SW480 (cell line): Measurements from ENCODE around the gene LDLRAD1.
"Not testable (repeated sequence)": the region's sequence is repeated elsewhere in the genome, so short reads cannot be mapped to it uniquely, and the experiment has no call there.

Experiments used
- DNase-seq: peaks from one replicate; pipeline ENCODE4 v3.0.0-alpha.2; 2016; ENCODE audit warnings: low spot score

Gene LDLRAD1

DNA sequence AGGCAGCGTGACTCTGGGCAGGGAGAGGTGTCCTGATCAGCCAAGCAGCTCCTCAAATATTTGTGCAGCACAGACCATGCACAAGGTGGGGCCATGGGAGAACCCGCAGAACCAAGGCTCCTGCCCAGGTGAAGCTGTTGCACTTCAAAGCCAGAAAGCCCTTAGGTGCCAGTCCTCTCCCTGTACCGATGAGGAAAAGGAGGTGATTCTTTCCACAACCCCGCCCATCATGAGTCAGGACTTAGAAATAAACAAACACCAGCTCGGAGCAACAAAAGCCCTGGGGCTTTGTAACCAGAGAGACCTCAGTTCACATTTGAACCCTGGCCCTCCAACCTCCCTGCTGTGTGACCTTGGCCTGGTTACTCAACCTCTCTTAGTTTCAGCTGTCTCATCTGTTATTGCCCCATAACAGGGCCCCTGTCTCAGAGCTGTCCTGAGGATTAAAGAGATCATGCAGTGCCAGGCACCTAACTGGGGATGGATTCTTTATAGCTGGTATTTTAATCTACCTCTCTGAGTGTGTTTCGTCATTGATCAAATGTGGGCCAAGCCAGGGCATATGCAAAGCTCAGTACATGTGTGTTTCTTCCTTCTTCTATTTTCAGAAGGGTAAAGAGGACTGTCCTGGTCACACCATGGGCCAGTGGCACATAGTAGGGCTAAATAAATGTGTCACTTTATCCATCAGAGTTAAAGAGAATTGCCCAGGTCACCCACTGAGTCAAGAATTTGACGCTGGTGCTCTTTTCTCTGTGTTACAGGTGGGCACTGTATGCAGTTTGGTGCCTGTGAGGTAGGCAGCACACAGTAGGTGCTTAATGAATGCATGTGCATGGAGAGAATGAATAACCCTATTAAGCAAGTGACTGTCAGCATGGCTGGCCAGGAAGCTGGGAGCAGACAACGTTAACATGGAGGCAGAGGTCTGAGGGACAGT is 1.4 kb downstream of the LDLRAD1 start:
- DNase-seq: peak; percentile 91

DNA sequence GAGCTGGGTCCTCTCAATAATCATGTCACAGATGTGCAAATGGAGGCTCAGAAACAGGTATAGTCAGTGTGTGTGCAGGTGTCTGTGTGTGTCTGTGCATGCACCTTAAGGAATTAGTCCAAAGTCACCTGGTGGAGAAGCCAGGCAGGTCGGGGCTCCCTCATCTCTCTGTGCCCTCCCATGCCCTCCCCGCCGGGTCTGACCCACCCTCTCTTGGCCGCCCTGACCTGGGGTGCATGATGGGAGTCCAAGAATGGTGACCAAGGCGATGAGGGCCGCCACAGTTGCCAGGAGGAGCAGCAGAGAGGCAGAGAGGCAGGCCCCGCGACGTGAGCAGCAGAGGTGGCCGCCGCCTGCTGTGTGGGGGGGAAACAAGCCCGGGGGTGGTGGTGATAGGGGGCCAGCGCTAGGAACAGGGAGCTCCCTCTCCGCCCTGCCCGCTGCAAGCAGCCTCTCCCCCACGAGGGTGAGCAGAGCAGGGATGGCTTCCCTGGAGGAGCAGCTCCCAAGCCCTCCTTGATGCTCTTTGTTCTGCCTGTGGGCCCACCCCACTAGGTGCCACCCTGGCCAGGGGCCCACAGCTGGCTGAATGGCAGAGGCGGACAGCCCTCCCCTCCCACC is 3.9 kb downstream of the LDLRAD1 start:
- no peak for DNase-seq

DNA sequence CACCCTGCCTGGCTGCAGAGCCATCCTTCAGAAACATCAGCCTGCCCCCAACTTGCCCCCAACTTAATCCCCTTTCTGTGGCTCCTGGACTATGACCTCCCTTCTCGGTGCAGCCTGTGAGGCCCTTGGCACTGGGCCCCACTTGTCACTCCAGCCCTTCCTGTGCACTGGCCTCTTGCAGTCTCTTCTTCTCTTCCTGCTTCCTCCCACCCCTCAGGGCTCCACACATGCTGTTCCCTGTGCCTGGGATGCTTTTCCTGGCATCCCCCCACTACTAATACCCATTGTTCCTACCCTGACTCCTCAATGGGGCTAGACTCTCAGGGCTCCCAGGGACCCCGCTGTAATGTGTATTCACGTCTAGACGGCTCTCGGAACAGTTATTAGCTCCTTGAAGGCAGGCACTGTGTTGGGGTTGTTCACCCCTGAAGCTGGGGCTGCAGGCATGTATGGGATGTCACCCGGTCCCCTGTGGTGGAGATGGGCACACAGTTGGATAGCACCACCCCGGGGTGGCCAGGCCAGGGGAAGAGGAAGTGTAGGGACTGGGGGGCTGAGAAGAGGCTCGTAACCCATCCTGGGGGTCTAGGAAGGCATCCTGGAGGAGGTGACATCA is 4.5 kb downstream of the LDLRAD1 start:
- DNase-seq: no peak

DNA sequence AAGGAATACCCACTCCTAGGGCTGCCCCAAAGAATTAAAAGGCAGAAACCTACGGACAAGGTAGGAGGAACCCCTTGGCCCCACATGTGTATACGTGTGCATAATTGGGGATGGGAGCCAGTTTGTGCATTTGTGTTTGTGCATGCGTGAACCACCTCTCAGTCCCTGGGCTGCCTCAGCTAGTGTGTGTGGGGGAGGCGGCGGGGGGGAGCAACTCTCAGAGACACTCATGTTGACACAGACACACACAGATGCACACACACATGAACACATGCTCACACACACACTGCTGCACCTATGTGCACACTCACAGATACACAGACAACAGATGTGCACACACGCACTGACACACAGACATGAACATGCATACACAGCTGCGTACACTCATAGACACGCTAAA is 5.1 kb downstream of the LDLRAD1 start:
- no peak for DNase-seq

DNA sequence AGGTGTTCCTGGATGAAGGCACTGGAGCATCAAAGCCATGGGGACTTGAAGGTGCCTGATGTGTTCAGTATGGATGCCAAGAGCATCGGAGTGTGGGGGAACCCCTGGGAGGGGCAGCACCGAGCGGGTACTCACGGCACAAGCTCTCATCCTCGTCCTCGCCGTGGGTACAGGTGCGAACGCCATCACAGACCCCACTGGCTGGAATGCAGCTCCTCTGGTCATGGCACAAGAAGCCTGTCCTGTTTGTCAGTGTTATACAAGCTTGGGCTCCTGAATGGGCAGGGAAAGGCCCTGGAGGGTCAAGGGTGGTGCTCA is 6.0 kb downstream of the LDLRAD1 start:
- no peak for DNase-seq

DNA sequence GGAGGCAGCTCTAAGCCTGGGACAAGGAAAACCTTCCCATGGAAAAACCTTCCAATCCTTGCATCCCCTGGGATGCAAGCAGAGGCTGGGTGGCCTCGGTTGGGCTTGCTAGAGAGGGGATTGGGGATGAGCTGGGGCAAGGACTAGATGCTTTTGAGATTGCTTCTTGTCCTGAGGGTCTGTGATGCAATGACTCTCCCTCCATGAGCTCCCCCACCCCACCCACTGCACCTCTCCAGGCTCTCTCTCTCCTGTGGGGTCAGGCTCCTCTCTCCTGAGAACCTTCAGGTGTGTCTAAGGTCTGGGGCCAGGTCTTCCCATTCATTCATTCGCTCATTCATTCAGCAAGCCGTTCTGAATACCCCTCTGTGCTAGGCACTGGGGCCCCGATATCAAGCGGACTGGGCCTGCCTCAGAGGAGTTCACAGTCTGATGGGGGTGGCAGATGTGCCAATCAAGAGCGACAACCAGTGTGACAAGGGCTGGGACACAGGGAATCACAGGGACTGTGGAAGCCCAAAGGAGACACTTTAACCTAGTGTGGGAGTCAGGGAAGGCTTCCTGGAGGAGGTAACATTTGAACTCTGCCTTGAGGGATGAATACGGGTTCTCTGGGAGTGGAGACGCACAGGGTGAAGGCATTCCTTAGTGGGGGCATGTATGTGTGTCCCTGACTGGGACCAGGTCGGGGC is 6.5 kb downstream of the LDLRAD1 start:
- DNase-seq: no peak

DNA sequence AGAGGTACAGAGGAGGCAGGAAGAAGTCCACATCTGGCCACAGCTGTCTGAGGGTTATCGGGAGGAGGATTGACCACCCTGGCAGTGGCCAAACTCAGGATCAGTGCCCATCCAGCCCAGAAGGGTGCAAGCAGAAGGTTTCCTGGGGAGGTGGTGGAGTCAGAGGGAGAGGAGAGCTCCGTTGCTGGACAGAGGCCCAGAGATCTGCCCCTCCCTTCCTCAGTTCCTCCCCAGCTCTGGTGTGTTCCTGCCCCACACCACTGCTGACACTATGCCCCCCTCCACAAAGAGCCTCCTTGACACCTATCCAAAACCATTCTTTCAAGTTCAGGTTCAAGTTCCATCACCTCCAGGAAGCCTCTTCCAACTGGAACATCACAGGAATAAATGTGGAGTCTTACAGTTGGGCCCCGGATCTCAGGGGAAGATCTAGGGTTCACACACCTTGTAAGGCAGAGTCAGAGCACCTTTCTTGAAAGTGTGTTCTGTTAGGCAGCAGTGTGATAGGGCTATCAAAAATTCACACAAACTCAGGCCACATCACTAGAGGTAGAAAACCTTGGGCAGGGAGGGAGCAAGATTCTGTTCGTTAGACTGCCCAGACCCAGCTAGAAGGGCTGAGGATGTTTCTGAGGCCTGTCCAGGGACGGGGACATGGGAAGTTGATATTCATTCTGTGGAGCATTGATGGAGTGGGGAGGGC is 7.4 kb downstream of the LDLRAD1 start:
- no peak for DNase-seq

DNA sequence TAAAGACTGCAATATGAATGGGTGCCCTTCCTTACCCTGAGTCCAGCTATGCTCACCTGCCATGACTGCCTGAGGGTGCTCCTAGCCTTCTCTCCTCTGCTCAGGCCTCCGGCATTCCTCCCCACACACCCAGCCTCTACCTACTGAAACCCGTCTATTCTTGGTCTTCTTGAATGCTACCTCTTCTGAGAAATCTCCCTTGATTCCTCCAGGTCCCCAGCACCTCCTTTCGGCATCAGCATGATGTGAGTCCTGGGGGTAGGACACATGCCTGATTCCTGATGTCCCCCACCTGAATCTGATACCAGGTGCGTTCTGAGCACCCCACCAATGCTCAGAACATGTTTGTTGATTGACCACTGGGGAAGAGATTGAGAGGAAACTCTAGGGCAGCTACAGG is 8.6 kb downstream of the LDLRAD1 start:
- DNase-seq: no peak

DNA sequence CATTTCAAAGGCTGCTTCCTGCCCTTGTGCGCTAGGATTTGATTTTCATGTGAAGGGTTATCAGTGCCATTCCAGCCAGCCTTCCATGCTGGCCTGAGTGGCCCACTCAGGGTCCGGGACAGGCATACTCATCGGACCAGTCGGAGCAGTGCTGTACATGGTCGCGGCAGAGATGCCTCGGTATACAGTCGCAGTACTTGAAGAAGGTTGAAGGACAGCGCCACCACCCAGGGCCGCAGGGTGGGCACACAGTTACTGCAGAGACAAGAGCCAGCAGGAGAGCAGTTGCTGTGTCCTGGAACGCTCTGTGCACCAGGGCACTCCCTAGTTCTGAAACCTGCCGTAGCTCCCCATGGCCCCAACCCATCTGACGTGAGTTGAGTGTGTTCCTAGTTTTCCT is 9.1 kb downstream of the LDLRAD1 start:
- DNase-seq: no peak

DNA sequence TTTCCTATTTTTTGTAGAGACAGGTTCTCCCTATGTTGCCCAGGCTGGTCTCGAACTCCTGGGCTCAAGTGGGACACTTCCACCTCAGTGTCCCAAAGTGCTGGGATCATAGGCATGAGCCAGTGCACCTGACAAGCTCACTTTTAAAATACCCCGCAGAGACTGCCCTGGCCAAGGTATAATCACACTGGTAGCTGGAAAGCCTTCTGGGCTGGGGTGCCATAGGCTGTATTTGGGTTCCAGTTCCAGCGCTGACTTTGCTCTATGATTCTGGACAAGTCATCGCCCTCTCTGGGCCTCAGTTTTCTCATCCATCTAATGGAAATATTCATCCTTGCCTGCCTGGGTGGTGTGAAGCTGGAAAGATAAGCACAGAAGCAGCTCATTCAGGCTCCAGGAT is 10.4 kb downstream of the LDLRAD1 start:
- DNase-seq: no peak

DNA sequence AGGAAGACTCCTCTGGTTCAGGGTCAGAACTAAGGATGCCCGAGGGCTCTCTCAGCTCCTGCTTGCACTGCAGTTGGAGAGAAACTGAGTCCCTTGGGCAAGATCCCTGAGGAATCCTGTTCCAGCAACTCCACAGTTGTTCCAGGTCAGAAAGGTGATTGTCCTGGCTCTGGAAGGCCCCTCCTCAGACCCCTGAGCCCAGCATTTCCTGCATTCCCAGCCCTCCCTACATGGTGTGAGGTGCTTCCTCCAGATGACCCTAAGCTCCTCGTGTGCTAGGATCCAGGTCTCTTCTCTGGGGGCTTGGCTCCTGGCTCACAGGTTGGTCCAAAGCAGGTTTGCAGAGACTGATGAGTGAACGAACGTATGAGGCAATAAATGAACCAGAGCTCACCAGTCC is 11.5 kb downstream of the LDLRAD1 start:
- no peak for DNase-seq

DNA sequence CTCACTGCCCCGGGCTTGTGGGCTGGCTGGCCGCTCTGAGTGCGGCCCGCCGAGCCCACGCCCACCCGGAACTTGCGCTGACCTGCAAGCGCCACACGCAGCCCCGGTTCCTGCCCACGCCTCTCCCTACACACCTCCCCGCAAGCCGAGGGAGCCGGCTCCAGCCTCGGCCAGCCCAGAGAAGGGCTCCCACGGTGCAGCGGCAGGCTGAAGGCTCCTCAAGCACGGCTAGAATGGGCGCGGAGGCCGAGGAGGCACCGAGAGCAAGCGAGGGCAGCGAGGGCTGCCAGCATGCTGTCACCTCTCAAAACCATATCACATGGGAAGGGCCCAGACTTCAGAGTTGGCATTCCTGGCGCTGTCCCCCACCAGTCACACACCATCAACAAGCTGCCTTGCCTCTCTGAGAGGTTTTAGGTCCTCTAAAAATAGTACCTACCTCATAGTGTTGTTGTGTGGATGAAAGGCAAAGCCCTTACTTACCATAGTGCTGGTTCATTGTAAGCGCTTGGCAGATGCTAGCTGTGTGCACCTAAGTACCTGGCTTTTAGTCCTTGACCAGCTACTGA is 13.4 kb downstream of the LDLRAD1 start:
- DNase-seq: no peak

DNA sequence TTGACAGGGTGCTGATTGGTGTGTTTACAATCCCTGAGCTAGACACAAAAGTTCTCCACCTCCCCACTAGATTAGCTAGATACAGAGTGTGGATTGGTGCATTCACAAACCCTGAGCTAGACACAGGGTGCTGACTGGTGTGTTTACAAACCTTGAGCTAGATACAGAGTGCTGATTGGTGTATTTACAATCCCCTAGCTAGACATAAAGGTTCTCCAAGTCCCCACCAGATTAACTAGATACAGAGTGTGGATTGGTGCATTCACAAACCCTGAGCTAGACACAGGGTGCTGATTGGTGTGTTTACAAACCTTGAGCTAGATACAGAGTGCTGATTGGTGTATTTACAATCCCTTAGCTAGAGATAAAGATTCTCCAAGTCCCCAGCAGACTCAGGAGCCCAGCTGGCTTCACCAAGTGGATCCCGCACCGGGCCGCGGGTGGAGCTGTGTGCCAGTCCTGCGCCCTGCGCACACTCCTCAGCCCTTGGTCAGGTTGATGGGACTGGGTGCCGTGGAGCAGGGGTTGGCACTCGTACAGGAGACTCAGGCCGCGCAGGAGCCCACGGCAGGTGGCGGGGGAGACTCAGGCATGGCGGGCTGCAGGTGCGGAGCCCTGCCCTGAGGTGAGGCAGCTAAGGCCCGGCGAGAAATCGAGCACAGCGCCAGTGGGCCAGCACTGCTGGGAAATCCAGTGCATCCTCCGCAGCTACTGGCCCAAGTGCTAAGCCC is 14.1 kb downstream of the LDLRAD1 start:
- not testable (repeated sequence) for DNase-seq

DNA sequence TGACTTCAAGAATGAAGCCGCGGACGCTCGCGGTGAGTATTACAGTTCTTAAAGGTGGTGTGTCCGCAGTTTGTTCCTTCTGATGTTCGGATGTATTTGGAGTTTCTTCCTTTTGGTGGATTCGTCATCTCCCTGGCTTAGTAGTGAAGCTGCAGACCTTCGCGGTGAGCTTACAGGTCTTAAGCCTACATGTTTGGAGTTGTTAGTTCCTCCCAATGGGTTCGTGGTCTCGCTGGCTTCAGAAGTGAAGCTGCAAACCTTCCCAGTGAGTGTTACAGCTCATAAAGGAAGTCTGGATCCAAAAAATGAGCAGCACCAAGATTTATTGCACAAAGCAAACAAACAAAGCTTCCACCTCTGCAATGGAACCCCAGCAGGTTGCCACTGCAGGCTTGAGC is 14.7 kb downstream of the LDLRAD1 start:
- DNase-seq: no peak

DNA sequence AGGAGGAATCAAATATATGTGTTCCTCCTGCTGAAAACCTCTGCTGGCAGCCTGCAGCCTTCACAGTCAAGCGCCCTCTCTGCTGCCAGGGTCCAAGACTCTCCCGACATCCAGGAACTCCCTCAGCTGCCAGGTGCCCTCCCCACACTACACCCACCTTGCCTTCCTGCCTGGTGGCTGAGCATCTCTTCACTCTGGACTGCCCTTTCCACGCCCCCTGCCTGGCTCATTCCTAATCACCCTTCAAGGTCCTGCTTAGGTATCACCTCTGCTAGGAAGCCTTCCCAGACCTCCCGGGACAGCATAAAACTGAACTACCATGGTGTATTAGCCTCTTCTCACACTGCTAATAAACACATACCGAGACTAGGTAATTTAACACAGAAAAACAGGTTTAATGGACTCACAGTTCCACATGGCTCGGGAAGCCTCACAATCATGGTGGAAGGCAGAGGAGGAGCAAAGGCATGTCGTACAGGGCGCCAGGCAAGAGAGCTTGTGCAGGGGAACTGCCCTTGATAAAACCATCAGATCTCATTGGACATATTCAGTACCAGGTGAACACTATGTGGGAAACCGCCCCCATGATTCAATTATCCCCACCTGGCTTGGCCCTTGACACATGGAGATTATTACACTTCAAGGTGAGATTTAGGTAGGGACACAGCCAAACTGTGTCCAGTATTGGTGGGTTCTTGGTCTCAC is 15.3 kb downstream of the LDLRAD1 start:
- no peak for DNase-seq

DNA sequence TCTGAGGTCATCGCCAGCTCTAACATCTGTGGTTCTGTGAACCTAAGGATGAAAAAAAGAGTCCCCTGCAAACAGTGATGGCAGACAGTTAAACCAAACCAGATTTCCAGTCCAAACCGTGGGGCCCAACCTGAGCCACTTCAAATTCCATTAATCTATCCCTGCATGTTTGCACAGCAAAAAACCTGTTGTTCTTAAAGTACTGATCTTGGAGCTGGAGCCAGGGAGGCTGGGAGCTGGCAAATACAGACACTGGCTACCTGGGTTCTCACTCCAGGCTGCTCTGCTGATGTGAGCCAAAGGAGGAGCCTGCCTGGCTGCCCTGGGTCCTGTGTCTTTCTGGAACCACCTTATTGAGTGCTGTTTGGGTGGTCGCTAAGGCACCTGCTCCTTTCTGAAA is 16.4 kb downstream of the LDLRAD1 start:
- no peak for DNase-seq

DNA sequence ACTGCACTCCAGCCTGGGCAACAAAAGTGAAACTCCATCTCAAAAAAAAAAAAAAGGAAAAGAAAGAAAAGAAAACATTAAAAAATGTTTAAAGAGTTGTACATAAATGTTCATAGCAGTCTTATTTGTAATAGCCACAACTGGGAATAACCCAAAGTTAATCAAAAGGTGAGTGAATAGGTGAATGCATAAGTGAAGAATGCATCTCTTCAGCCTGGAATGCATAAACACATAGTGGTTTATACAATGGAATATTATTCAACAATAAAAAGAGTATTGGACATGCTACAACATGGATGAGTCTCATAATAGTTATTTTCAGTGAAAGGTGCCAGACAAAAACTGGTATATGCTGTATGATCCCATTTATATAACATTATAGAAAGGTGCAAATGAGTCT is 18.1 kb downstream of the LDLRAD1 start:
- DNase-seq: no peak

DNA sequence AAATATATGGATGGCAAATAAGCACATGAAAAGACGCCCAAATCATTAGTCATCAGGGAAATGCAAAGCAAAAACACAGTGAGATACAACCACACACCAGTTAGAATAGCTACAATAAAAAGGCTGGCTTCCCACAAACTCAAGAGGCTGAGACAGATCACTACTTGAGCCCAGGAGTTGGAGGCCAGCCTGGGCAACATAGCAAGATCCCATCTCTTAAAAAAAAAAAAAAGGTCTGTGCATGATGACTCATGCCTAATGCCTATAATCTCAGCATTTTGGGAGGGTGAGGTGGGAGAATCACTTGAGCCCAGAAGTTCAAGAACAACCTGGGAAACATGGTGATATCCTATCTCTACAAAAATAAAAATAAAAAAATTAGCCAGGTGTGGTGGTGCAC is 19.8 kb downstream of the LDLRAD1 start:
- no peak for DNase-seq

DNA sequence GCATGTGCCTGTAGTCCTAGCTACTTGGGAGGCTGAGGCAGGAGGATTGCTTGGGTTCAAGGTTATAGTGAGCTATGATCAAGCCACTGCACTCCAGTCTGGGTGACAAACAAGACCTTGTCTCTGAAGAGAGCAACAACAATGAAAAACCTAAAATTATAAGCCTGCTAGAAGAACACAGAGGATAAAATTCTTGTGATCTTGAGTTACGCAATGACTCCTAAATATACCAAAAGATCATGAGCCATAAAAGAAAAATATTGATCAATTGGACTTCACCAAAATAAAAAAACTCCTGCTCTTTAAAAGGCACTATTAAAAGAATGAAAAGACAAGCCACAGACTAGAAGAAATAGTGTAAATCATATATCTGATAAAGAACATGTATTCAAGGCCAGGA is 22.3 kb downstream of the LDLRAD1 start:
- no peak for DNase-seq

DNA sequence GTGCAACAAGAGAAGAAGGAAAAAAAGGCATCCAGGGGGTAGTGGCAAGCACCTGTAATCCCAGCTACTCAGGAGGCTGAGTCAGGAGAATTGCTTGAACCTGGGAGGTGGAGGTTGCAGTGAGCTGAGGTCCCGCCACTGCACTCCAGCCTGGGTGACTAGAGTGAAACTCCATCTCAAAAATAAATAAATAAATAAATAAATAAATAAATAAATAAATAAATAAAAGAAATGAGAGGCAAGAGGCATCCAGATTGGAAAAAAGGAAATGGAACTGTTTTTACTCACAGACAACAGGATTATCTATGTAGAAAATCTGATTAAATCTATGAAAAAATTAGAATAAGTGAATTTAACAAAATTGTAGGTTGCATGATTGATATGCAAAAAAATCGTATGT is 23.5 kb downstream of the LDLRAD1 start:
- DNase-seq: not testable (repeated sequence)
